Measurements from ENCODE around the gene CACNA2D3.

GRCh38 chr3:54099381-54099780 is 23.0 kb upstream of the CACNA2D3 start:
- no peak for TF ChIP-seq POLR2AphosphoS5 (IDR thresholded peaks at IDR 0.05; ENCODE audit: insufficient read depth in 1 of 2, low read depth in 1 of 2)
- no peak for TF ChIP-seq CTCF (IDR thresholded peaks at IDR 0.05)
- no peak for TF ChIP-seq POLR2A (IDR thresholded peaks at IDR 0.05)
